SK-N-SH treated with all-trans-retinoic acid at 6 μM for 48 hours (cell line): ENCODE data around the gene TM9SF2.

Source experiments
- ATAC-seq: fragments of 200-7000 bp; cut with Tn5 transposase; 3 replicates; pipeline ENCODE4 v1.9.1; 2020; ENCODE audit warnings: mild to moderate bottlenecking, moderate library complexity
- BACH2 ChIP-seq: fragments of 250-450 bp; sonication (Bioruptor Pico); IDR thresholded peaks from 2 replicates; pipeline ENCODE4 v1.9.0; 2021; ENCODE audit warnings: mild to moderate bottlenecking, borderline replicate concordance
- CSDC2 ChIP-seq: fragments of 250-450 bp; sonication (Bioruptor Pico); IDR thresholded peaks from 2 replicates; pipeline ENCODE4 v1.5.0; 2020; ENCODE audit warnings: mild to moderate bottlenecking, moderate library complexity
- ESRRG ChIP-seq: fragments of 250-450 bp; sonication (Bioruptor Pico); IDR thresholded peaks from 2 replicates; pipeline ENCODE4 v1.6.1; 2021; ENCODE audit warnings: mild to moderate bottlenecking
- GLIS3 ChIP-seq: fragments of 250-450 bp; sonication (Bioruptor Pico); IDR thresholded peaks from 2 replicates; pipeline ENCODE4 v1.5.0; 2020; ENCODE audit warnings: mild to moderate bottlenecking, moderate library complexity
- ISL1 ChIP-seq: fragments of 250-450 bp; sonication (Bioruptor Pico); IDR thresholded peaks from 2 replicates; pipeline ENCODE4 v2.1.2; 2022; ENCODE audit warnings: mild to moderate bottlenecking, moderate library complexity
- OSR1 ChIP-seq: fragments of 250-450 bp; sonication (Bioruptor Pico); IDR thresholded peaks from 2 replicates; pipeline ENCODE4 v1.8.0; 2022; ENCODE audit warnings: moderate library complexity, mild to moderate bottlenecking, inconsistent platforms
- PPARA ChIP-seq: fragments of 250-450 bp; sonication (Bioruptor Pico); IDR thresholded peaks from 2 replicates; pipeline ENCODE4 v1.5.0; 2020; ENCODE audit warnings: mild to moderate bottlenecking, borderline replicate concordance
- RARB ChIP-seq: fragments of 250-450 bp; sonication (Bioruptor Pico); IDR thresholded peaks from 2 replicates; pipeline ENCODE4 v1.8.0; 2021; ENCODE audit warnings: mild to moderate bottlenecking, moderate library complexity
- SNAI2 ChIP-seq: fragments of 250-450 bp; sonication (Bioruptor Pico); IDR thresholded peaks from 2 replicates; pipeline ENCODE4 v1.5.0; 2020; ENCODE audit warnings: mild to moderate bottlenecking, moderate library complexity
- TCF4 ChIP-seq: fragments of 250-450 bp; sonication (Bioruptor Pico); IDR thresholded peaks from 2 replicates; pipeline ENCODE4 v1.8.0; 2021; ENCODE audit warnings: mild to moderate bottlenecking, moderate library complexity, borderline replicate concordance
- TOX ChIP-seq: fragments of 250-450 bp; sonication (Bioruptor Pico); IDR thresholded peaks from 2 replicates; pipeline ENCODE4 v1.8.0; 2021; ENCODE audit warnings: mild to moderate bottlenecking, moderate library complexity, borderline replicate concordance
- ZC3H10 ChIP-seq: fragments of 250-450 bp; sonication (Bioruptor Pico); IDR thresholded peaks from 2 replicates; pipeline ENCODE4 v1.5.1; 2021; ENCODE audit warnings: mild to moderate bottlenecking, moderate library complexity
- ZFP3 ChIP-seq: fragments of 250-450 bp; sonication (Bioruptor Pico); IDR thresholded peaks from 2 replicates; pipeline ENCODE4 v1.5.0; 2020; ENCODE audit warnings: mild to moderate bottlenecking, moderate library complexity
- ZFP30 ChIP-seq: fragments of 450-650 bp; formaldehyde crosslinking; IDR thresholded peaks from 2 replicates; pipeline ENCODE4 v1.5.0; 2022; ENCODE audit warnings: mild to moderate bottlenecking, moderate library complexity
- ZNF8 ChIP-seq: fragments of 450-650 bp; formaldehyde crosslinking; IDR thresholded peaks from 2 replicates; pipeline ENCODE4 v1.5.0; 2020; ENCODE audit warnings: mild to moderate bottlenecking, moderate library complexity
- TF ChIP-seq, protein P1 (sequence below): fragments of 250-450 bp; sonication (Bioruptor Pico); IDR thresholded peaks from 2 replicates; pipeline ENCODE4 v1.8.0; 2021; ENCODE audit warnings: low read depth, mild to moderate bottlenecking, moderate library complexity, borderline replicate concordance
- TF ChIP-seq, protein P2 (sequence below): fragments of 250-450 bp; sonication (Bioruptor Pico); IDR thresholded peaks from 2 replicates; pipeline ENCODE4 v1.5.1; 2020; ENCODE audit warnings: low read depth, mild to moderate bottlenecking, moderate library complexity
- TF ChIP-seq, protein P3 (sequence below): fragments of 250-450 bp; sonication (Bioruptor Pico); IDR thresholded peaks from 2 replicates; pipeline ENCODE4 v1.8.0; 2020; ENCODE audit warnings: mild to moderate bottlenecking, moderate library complexity, borderline replicate concordance
- TF ChIP-seq, protein P4 (sequence below): fragments of 250-450 bp; sonication (Bioruptor Pico); IDR thresholded peaks from 2 replicates; pipeline ENCODE4 v1.5.0; 2020; ENCODE audit warnings: mild to moderate bottlenecking, moderate library complexity
- TF ChIP-seq, protein P5 (sequence below): fragments of 250-450 bp; sonication (Bioruptor Pico); IDR thresholded peaks from 2 replicates; pipeline ENCODE4 v1.5.1; 2021; ENCODE audit warnings: mild to moderate bottlenecking, moderate library complexity

TM9SF2 gene

DNA sequence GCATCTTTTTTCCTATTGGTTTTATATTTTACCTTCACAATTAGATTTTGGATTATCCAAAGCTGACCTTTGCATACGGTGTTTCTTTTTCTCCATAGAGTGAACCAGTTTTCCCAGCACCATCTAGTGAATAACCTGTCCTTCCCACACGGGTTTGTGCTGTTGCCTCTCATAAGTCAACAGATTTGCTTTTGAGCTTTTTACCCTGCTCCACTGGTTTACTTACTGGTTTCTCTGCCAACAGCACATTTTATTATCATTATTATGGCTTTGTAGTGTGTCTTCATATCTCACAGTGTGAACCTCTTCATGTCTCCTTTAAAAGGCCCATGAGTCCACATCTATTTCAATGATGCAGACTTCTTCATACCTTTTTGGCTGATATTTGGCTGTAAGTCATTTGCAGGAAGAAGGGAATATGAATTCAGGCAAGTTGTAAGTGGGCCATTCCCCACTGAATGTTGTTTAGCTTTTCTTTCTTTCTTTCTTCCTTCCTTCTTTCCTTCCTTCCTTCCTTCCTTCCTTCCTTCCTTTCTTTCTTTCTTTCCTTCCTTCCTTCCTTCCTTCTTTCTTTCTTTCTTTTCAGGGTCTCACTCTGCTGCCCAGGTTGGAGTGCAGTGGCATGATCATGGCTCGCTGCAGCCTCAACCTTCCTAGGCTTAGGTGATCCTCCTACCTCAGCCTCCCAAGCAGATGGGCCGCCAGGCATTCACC lies 86.8 kb downstream of the TM9SF2 start:
- ATAC-seq, result no peak
- no peak for TF ChIP-seq OSR1 (CRISPR knock-in tag)
- TF ChIP-seq, protein P1, sequence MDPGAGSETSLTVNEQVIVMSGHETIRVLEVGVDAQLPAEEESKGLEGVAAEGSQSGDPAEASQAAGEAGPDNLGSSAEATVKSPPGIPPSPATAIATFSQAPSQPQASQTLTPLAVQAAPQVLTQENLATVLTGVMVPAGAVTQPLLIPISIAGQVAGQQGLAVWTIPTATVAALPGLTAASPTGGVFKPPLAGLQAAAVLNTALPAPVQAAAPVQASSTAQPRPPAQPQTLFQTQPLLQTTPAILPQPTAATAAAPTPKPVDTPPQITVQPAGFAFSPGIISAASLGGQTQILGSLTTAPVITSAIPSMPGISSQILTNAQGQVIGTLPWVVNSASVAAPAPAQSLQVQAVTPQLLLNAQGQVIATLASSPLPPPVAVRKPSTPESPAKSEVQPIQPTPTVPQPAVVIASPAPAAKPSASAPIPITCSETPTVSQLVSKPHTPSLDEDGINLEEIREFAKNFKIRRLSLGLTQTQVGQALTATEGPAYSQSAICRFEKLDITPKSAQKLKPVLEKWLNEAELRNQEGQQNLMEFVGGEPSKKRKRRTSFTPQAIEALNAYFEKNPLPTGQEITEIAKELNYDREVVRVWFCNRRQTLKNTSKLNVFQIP, result no peak

DNA sequence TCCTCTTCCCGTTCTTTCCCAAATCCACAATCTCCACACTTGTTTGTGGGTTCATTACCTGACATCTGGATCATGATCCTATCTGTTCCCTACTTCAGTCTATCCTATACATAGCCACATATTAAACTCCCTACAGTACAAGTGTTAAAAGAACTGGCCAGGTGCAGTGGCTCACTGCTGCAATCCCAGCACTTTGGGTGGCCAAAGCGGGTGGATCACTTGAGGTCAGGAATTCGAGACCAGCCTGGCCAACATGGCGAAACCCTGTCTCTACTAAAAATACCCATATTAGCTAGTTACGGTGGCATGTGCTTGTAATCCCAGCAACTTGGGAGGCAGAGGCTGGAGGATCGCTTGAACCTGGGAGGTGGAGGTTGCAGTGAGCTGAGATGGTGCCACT lies 88.3 kb downstream of the TM9SF2 start:
- TF ChIP-seq, protein P2, sequence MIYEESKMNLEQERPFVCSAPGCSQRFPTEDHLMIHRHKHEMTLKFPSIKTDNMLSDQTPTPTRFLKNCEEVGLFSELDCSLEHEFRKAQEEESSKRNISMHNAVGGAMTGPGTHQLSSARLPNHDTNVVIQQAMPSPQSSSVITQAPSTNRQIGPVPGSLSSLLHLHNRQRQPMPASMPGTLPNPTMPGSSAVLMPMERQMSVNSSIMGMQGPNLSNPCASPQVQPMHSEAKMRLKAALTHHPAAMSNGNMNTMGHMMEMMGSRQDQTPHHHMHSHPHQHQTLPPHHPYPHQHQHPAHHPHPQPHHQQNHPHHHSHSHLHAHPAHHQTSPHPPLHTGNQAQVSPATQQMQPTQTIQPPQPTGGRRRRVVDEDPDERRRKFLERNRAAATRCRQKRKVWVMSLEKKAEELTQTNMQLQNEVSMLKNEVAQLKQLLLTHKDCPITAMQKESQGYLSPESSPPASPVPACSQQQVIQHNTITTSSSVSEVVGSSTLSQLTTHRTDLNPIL (CRISPR knock-in tag), result no peak
- TF ChIP-seq, protein P3, sequence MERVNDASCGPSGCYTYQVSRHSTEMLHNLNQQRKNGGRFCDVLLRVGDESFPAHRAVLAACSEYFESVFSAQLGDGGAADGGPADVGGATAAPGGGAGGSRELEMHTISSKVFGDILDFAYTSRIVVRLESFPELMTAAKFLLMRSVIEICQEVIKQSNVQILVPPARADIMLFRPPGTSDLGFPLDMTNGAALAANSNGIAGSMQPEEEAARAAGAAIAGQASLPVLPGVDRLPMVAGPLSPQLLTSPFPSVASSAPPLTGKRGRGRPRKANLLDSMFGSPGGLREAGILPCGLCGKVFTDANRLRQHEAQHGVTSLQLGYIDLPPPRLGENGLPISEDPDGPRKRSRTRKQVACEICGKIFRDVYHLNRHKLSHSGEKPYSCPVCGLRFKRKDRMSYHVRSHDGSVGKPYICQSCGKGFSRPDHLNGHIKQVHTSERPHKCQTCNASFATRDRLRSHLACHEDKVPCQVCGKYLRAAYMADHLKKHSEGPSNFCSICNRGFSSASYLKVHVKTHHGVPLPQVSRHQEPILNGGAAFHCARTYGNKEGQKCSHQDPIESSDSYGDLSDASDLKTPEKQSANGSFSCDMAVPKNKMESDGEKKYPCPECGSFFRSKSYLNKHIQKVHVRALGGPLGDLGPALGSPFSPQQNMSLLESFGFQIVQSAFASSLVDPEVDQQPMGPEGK (CRISPR knock-in tag), result no peak
- TF ChIP-seq ZFP30 (CRISPR knock-in tag), result no peak
- TF ChIP-seq ISL1 (CRISPR knock-in tag), result no peak
- TF ChIP-seq PPARA (CRISPR knock-in tag), result no peak
- no peak for TF ChIP-seq GLIS3 (CRISPR knock-in tag)
- TF ChIP-seq TCF4 (CRISPR knock-in tag), result no peak
- TF ChIP-seq ESRRG (CRISPR knock-in tag), result no peak
- TF ChIP-seq ZC3H10 (CRISPR knock-in tag), result no peak
- TF ChIP-seq, protein P1, result no peak
- no peak for TF ChIP-seq BACH2 (CRISPR knock-in tag)
- TF ChIP-seq ZFP3 (CRISPR knock-in tag), result no peak
- TF ChIP-seq, protein P4, sequence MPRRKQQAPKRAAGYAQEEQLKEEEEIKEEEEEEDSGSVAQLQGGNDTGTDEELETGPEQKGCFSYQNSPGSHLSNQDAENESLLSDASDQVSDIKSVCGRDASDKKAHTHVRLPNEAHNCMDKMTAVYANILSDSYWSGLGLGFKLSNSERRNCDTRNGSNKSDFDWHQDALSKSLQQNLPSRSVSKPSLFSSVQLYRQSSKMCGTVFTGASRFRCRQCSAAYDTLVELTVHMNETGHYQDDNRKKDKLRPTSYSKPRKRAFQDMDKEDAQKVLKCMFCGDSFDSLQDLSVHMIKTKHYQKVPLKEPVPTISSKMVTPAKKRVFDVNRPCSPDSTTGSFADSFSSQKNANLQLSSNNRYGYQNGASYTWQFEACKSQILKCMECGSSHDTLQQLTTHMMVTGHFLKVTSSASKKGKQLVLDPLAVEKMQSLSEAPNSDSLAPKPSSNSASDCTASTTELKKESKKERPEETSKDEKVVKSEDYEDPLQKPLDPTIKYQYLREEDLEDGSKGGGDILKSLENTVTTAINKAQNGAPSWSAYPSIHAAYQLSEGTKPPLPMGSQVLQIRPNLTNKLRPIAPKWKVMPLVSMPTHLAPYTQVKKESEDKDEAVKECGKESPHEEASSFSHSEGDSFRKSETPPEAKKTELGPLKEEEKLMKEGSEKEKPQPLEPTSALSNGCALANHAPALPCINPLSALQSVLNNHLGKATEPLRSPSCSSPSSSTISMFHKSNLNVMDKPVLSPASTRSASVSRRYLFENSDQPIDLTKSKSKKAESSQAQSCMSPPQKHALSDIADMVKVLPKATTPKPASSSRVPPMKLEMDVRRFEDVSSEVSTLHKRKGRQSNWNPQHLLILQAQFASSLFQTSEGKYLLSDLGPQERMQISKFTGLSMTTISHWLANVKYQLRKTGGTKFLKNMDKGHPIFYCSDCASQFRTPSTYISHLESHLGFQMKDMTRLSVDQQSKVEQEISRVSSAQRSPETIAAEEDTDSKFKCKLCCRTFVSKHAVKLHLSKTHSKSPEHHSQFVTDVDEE, result no peak
- no peak for TF ChIP-seq OSR1 (CRISPR knock-in tag)
- TF ChIP-seq SNAI2 (CRISPR knock-in tag), result no peak
- no peak for TF ChIP-seq CSDC2 (CRISPR knock-in tag)
- TF ChIP-seq ZNF8 (CRISPR knock-in tag), result no peak
- TF ChIP-seq, protein P5, sequence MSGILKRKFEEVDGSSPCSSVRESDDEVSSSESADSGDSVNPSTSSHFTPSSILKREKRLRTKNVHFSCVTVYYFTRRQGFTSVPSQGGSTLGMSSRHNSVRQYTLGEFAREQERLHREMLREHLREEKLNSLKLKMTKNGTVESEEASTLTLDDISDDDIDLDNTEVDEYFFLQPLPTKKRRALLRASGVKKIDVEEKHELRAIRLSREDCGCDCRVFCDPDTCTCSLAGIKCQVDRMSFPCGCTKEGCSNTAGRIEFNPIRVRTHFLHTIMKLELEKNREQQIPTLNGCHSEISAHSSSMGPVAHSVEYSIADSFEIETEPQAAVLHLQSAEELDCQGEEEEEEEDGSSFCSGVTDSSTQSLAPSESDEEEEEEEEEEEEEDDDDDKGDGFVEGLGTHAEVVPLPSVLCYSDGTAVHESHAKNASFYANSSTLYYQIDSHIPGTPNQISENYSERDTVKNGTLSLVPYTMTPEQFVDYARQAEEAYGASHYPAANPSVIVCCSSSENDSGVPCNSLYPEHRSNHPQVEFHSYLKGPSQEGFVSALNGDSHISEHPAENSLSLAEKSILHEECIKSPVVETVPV (CRISPR knock-in tag), result no peak
- no peak for TF ChIP-seq RARB
- ATAC-seq, result no peak

DNA sequence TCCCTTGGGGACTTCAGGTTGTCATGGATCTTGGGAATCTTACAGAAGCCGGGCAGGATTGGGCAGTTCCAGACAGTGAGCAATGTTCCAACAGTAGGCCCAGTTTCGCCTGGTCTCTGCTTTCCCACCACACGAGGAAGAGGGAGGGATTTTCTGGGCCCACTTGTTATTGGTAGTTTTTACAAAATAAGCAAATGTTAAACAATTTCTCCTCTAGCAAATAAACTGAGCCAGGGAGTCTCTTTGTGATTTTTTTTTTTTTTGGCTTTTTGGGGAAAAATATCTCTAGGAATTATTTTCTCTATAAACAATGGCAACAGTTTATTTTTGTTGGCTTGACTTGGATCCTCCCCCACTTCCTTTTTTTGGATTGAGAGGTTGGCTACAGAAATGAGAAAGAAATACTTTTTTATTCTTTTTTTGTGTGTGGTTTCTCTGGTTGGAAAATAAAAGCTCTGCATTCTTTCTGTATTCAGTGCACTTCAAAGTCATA lies 89.3 kb downstream of the TM9SF2 start:
- ATAC-seq, result no peak
- TF ChIP-seq, protein P4, result no peak
- TF ChIP-seq ZC3H10 (CRISPR knock-in tag) (no peak), ISL1 (CRISPR knock-in tag) (no peak), TOX (CRISPR knock-in tag) (no peak), OSR1 (CRISPR knock-in tag) (no peak), GLIS3 (CRISPR knock-in tag) (no peak), SNAI2 (CRISPR knock-in tag) (no peak), TCF4 (CRISPR knock-in tag) (no peak)
- TF ChIP-seq, protein P5 (CRISPR knock-in tag), result no peak
